Occipital lobe (tissue), 2 donors: ENCODE measurements around the gene IER5L. TPM values are rescaled to one million over a fixed set of nuclear protein-coding genes. Genes with fewer than 3 reads are reported as not detected.
"Not testable (repeated sequence)": the region's sequence is repeated elsewhere in the genome, so short reads cannot be mapped to it uniquely, and the experiment has no call there.

ENCODE experiments used
- DNase-seq: peaks from one replicate; lab custom pipeline; 2025; lab: John Stamatoyannopoulos, UW
- total RNA-seq: library from RNA; depleted of rRNA; stranded (reverse); fragments of >200 nt; gene quantifications from one replicate; pipeline ENCODE4 v1.2.3, GENCODE V29; 2014

The IER5L gene
- total RNA-seq, 1 donor from 2014 or later, result 44.3 TPM

DNA sequence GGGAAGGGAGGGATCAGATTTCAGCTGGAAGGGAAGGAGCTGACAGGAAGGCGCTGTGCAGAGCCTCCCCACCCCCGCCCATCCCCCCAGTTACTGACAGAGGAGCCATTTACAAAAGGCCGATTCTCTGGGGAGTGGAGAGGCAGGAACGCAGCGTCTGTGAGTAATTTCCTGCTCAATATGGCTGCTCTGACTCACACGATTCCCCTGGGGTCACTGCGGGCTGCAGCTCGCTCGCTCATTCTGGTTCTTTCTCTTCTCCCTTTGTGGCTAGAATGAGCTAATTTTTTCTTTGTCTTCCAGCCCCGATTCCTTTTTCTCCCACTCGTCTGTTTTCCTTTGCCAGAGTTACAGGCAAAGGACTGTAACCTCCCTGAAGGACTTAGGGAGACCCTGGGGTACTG is 38.1 kb downstream of the IER5L start:
- peak; percentile 88 for DNase-seq

DNA sequence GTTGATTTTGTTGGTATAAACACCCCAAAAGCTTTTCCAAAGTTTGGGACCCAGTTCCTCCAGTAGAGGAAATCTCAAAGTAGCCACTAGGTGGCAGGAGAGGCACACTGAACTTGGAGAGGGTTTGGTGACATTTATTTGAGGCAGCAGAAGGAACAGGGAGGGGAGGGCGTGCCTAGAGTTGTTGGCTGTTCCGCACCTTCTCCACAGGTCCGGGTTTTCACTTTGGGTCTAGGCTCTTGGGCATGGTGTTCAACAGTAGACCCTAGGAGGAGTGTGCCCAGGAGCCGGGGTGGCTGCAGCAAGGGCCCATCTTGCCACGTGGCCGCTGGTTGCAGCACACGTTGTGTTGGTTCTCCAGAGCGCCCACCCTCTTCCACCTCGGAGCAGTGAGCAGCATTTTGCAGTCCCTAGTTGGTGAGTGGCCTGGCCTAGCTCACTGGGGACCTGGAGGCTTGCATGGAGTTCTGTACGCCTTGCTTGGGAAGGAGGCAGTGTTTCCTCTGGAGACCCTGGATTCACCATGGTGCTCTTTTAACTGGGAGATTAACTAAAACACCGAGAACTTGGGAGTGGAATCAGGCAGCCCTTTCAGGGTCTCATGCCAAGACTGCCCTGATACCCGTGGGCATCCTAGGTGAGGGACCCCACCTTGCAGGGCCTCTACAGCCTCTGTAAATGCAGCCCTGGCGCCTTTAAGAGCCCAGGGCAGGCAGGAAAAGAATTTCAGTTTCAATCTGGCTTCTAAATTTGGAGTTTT is 38.6 kb downstream of the IER5L start:
- DNase-seq, result peak; percentile 64

GRCh38 chr9:129138476-129139232 is 39.4 kb downstream of the IER5L start:
- DNase-seq, result no peak

- no peak for DNase-seq
These were observed 40.0 kb downstream of the IER5L start for GRCh38 chr9:129138144-129138462.

DNA sequence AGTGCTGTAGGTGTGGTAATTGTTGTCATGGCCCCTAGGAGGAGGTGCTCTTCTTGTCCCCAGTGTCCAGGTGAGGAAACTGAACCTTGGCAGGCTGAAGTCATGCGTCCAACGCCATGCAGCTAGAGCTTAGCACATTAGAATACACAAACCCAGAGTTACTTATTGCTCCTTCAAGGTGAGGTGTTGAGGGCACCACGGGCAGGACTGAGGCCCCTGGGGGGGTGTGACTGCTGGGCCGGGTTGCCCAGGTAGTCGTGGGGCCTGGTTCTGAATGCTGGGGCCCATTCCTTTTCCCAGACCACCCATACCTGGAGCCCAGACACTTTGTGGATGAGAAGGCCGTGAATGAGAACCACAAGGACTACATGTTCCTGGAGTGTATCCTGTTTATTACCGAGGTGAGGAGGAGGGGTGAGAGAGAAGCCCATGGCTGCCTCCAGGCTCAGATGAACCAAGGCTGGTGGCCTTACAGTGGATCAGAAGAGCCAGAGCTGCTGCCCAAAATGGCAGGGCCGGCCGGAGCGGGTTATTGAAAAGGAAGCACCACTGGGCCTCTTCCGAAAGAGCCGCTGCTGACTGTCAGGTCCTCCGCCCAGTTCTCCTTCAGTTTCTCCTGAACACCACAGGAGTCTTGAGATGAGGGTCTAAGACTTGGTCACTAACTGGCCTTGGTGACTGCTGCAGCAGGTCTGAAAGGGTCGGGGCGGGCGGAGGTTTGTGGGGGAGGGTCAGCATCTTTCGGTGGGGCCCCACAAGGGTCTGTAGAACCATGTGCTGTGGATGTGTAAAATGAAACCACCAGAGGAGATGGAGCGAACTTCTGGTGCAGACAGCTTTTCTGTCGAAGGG is 40.5 kb downstream of the IER5L start:
- DNase-seq, result no peak

- no peak for DNase-seq
These were observed 41.5 kb downstream of the IER5L start for GRCh38 chr9:129136446-129137035.

DNA sequence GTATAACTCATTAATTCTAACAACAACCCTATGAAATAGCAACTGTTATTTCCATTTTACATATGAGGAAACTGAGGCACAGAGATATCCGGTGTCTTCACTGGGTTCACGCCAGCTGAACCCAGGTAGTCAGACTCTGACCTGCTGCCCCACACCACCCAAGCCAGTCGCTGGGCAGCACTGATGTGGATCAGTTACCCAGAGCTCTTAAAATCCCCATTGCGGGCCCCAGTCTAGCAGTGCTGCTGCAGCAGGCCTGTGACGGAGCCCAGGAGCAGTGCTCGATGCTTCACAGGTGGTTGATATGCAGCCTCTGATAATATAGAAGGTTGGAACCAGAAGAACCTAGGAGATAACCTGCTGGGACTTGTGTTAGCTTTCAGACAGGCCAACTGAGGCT is 42.6 kb downstream of the IER5L start:
- DNase-seq, result no peak

GRCh38 chr9:129133082-129133481 is 45.0 kb downstream of the IER5L start:
- no peak for DNase-seq

DNA sequence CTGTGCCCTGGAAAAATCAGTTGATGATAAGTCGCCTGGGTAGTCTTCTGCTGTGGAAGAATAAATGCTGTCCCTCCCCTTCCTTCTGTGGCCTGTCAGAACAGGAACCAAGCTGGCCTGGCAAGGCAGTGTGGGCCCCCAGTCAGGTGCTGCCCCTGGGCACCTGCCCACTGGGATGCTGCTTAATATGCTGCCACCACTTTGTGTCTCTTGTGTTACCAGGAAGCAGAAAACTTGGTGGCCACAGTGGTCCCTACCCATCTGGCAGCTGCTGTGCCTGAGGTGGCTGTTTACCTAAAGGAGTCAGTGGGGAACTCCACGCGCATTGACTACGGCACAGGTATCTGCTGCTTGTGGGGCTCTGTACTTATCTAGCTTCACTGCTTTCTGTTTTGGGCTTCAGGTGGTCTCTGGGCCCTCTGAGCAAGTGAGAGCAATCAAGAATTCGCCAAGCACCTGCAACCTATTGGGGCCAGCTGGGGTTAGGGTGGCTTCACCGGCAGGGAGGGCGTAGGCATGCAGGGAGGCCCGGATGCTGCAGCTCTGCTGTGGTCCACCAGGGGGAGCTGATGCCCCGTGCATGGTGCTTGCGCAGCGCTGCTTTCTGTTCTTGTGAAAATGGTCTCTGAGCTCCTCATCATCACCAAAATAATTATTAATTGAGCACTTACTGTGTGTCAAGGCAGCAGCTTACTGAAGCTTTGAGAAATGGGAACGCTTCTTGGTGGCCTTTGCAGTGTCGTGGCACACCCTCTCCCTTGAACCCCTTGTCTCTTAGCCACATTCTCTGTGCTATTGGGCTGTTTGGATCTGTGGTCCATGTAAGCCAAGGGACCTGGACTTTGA is 46.5 kb downstream of the IER5L start:
- DNase-seq, result peak; percentile 41

DNA sequence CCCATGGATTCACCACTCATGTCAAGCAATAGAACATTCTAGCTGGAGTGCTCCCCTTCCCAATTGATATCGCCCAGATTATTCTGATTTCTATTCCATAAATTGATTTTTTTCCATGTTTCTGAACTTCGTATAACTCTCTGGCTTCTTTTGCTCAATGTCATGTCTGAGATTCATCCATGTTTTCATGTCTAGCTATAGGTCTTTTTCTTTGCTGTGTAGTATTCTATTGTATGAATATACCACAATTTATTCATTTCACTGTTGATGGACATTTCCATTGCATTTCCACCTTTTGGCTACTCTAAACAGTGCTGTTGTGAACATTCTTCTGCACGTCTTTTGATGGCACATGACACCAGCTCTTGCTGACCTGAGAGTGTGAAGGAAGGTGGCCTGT is 47.3 kb downstream of the IER5L start:
- no peak for DNase-seq

DNA sequence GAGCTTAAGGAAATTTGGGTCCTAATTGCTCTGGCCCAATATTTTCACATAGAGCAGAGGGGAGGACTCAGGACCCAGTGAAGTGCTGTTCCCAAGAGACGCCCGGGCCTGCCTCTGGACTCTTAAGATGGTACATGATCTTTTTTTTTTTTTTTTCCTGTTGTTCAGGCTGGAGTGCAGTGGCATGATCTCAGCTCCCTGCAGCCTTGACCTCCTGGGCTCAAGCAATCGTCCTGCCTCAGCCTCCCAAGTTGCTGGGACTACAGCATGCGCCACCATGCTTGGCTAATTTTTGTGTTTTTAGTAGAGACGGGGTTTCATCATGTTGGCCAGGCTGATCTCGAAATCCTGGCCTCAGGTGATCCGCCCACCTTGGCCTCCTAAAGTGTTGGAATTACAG is 47.8 kb downstream of the IER5L start:
- not testable (repeated sequence) for DNase-seq

GRCh38 chr9:129128689-129129088 is 49.4 kb downstream of the IER5L start:
- DNase-seq, result no peak

DNA sequence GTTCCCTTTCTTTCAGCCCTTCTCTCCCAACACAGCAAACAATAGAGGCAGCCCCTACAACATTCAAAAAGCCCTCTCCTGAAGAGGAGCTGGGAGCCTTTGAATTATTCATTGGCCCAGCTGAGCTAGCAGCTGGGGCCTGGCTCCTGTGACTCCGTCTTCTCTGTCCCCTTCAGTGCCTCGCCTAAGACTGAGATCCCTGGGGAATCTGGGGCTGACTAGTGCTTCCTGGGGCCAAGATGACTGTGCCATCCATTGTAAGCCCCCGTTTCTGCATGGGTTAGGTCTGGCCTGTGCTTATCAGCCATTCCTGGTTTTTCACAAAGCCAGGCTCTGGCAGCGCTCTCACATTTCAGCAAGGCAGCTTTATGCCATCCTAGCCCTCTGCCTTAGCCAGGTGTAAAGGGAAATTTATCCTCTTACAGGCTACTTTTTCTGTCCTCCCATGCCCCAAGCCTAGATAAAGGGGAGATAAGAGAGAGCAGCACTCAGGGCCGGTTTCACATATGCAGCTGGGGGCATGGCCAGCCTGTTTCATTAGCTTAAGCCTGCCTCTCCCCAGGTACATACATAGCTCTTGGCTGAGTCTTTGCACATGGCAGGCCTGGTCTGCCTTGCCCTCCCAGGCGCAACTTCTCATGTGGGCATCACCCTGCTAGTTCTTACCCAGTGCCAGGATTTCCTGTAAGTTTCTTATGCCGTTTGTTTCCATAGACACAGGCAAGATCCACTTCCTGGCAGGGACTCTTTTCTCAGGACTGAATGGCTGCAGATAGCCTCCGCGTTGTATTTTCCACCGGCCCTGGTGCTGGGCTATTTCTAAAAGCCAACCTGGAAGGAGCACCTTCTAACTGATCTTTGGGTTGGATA is 51.1 kb downstream of the IER5L start:
- DNase-seq, result no peak

Other genes with a start within 250 kb of the IER5L start
- 14.7 TPM for gene DOLK, start 230.7 kb downstream of the IER5L start, total RNA-seq
- gene NUP188, start 230.6 kb downstream of the IER5L start, total RNA-seq, result 17.8 TPM
- 56.6 TPM for gene SH3GLB2, start 149.9 kb downstream of the IER5L start, total RNA-seq
- gene MIGA2, start 141.6 kb downstream of the IER5L start, total RNA-seq, result 18.4 TPM
- gene DOLPP1, start 97.2 kb downstream of the IER5L start, total RNA-seq, result 16.5 TPM
- 13.6 TPM for gene CRAT, start 67.5 kb downstream of the IER5L start, total RNA-seq
- 57.9 TPM for gene PTPA, start 66.8 kb downstream of the IER5L start, total RNA-seq